Activated T-helper 1 cell treated with anti-CD3 and anti-CD28 coated beads, Interleukin-12 subunit alpha, Interleukin-12 subunit beta, Interleukin-2, Interleukin-4 antibody, amounts not matched to agents 30 ng/mL and 10 ng/mL and 1 ng/mL, durations not matched to agents 14 hours and 24 hours and 36 hours (primary cell): Measurements from ENCODE around the gene OR10G8. TPM values are rescaled to one million over a fixed set of nuclear protein-coding genes. Genes with fewer than 3 reads are reported as not detected.

Experiments
- DNase-seq: peaks from one replicate; pipeline ENCODE4 v3.0.0; 2021; ENCODE audit warnings: low spot score
- H3K27ac Mint-ChIP-seq: one replicate; pipeline ENCODE4 v1.8.0; 2021; ENCODE audit warnings: mild to moderate bottlenecking, mixed read lengths
- H3K27me3 Mint-ChIP-seq: one replicate; pipeline ENCODE4 v1.8.0; 2022; ENCODE audit warnings: mild to moderate bottlenecking, moderate library complexity, mixed read lengths; ENCODE audit not compliant: insufficient read depth
- H3K36me3 Mint-ChIP-seq: one replicate; pipeline ENCODE4 v1.8.0; 2021; ENCODE audit warnings: low read depth, mixed read lengths
- H3K4me1 Mint-ChIP-seq: one replicate; pipeline ENCODE4 v1.8.0; 2021; ENCODE audit warnings: low read depth, mixed read lengths
- H3K4me3 Mint-ChIP-seq: one replicate; pipeline ENCODE4 v1.8.0; 2021; ENCODE audit warnings: mild to moderate bottlenecking, moderate library complexity, mixed read lengths
- H3K9me3 Mint-ChIP-seq: one replicate; pipeline ENCODE4 v1.8.0; 2021; ENCODE audit warnings: mixed read lengths
- intact Hi-C: fragments of 100-400 bp; cut with micrococcal nuclease; formaldehyde crosslinking; loops from one replicate; pipeline ENCODE4 v1.15.1; 2024
- total RNA-seq: library from RNA; stranded (reverse); gene quantifications from 2 replicates; pipeline ENCODE4 v1.2.3, GENCODE V29; 2022

The OR10G8 gene
- total RNA-seq, 1 donor from 2014 or later = not detected

- H3K4me3 Mint-ChIP-seq = peak overlapping the region; percentile 41
- intact Hi-C loops = loop anchor here (2.0 to 5.0 kb wide), 4 partner anchors 327 to 517 kb away; partner anchors contain the start of gene ZNF202
Measured at GRCh38 chr11:124069429-124070401, 43.1 kb downstream of the OR10G8 start.

DNA sequence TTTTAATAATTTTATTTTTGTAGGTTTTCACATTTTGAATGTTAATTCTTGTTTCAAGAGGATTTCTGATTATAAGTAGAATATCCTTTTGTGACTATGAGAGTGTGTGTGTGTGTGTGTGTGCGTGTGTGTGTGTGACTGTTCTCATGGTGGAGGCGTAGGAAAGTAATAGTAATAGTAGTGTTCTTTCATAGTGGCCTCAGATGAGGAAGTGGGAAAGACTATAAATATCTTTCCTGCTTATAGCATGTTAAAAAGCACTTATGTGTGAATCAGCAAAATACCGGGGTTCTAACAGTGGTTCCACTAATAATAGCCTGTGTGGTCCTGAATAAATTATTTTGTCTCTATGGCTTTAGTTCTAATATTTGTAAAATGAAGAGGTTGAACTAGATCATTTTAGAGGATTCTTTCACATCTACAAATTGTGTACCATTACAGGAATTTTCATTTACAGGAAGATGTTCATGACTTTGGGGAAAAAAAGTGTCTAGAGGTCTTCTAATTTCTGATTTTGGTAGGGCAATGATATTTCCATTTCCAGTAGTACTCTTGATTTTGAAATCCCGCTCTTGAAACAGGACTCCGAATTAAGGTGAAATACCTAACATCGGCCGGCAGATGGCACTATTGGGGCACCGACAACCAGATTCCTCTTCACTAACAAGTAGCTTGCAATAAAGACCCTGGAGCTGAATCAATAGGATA, 44.5 kb downstream of the OR10G8 start:
- Mint-ChIP-seq H3K27ac (peak overlapping the region; percentile 63), H3K36me3 (no peaks in the 10 kb centered on the region), H3K4me3 (peak overlapping the region; percentile 6), H3K27me3 (peaks cover 14% of the 10 kb centered on the region), H3K4me1 (peaks cover 24% of the 10 kb centered on the region), H3K9me3 (no peaks in the 10 kb centered on the region)
- intact Hi-C loops = loop anchor here (1.0 to 2.0 kb wide), 4 partner anchors 44 to 516 kb away; partner anchors contain the start of gene VWA5A
- DNase-seq = peak; percentile 41

More at GRCh38 chr11:124069429-124070401, 43.1 kb downstream of the OR10G8 start:
- H3K27me3 Mint-ChIP-seq = peaks cover 14% of the 10 kb centered on the region
- H3K27ac Mint-ChIP-seq = no peak overlapping the region
- peak; percentile 38 for DNase-seq
- no peaks in the 10 kb centered on the region for H3K9me3 Mint-ChIP-seq
- H3K4me1 Mint-ChIP-seq = peaks cover 24% of the 10 kb centered on the region
- no peaks in the 10 kb centered on the region for H3K36me3 Mint-ChIP-seq

DNA sequence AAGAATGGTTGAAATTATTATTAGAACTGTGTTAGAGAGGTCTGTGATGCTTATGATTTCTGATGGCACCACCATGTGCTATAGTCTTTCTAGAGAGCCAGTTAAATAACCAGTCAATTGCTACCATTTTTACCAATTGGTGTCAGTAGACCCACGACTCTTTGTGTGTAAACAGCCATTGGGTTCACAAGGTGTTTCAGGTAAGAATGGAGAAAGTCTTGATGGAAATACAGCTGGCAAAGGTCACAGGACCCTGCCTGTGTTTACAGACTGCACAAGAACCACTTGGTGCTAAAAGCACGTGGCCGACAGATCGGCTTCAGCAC, 45.0 kb downstream of the OR10G8 start:
- peaks cover 24% of the 10 kb centered on the region for H3K4me1 Mint-ChIP-seq
- H3K27ac Mint-ChIP-seq = no peak overlapping the region
- peaks cover 16% of the 10 kb centered on the region for H3K27me3 Mint-ChIP-seq
- H3K36me3 Mint-ChIP-seq = no peaks in the 10 kb centered on the region
- H3K4me3 Mint-ChIP-seq = no peak overlapping the region
- intact Hi-C loops = loop anchor here (1.0 to 2.0 kb wide), 4 partner anchors 44 to 515 kb away; partner anchors contain the start of gene VWA5A
- no peaks in the 10 kb centered on the region for H3K9me3 Mint-ChIP-seq
- no peak for DNase-seq

- H3K4me1 Mint-ChIP-seq = peaks cover 24% of the 10 kb centered on the region
- H3K27me3 Mint-ChIP-seq = peaks cover 19% of the 10 kb centered on the region
- no peaks in the 10 kb centered on the region for H3K9me3 Mint-ChIP-seq
- H3K36me3 Mint-ChIP-seq = no peaks in the 10 kb centered on the region
- H3K27ac Mint-ChIP-seq = no peak overlapping the region
- no peak overlapping the region for H3K4me3 Mint-ChIP-seq
- intact Hi-C loops = no loop called here
- no peak for DNase-seq
Measured at GRCh38 chr11:124072147-124072546, 45.5 kb downstream of the OR10G8 start.

DNA sequence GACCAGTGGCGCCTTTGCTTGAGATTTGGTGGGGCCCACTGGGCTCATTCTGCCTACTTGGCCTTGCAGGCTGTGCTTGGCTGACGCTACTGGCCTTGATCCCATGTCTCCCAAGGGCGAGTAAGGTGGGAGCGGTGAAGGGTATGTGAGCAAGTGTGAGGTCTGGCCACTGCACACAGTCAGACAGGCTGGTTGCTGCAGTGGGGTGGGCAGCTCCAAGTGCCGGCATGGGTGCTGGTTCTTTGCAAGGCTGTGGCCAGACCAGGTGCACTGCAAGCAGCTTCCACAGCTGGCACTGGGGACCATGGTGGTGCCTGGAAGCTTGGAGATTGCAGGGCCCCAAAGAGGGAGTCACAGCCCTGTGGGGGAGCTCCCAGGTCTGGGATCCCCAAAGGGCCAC, 48.0 kb downstream of the OR10G8 start:
- Mint-ChIP-seq H3K9me3 (no peaks in the 10 kb centered on the region), H3K4me1 (peaks cover 14% of the 10 kb centered on the region), H3K27me3 (peaks cover 20% of the 10 kb centered on the region), H3K36me3 (no peaks in the 10 kb centered on the region), H3K4me3 (no peak overlapping the region), H3K27ac (no peak overlapping the region)
- intact Hi-C loops = no loop called here
- DNase-seq = no peak

DNA sequence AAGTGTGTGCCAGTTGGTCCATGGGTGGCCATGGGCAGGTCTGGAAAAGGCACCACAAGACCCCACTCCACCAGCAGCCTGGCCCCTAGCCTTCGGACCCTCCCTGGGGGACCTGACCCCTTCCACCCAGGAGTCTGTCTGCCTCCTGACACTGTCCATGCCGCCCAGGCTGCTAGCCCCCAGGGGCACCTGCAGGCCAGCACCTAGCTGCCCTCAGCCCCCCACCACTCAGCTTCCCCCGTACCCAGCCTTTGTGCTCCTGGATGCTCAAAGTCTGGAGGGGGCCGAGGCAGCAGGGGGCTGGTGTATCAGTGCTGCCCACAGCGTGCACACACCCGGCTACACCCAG, 48.9 kb downstream of the OR10G8 start:
- H3K9me3 Mint-ChIP-seq = no peaks in the 10 kb centered on the region
- H3K36me3 Mint-ChIP-seq = no peaks in the 10 kb centered on the region
- no peak for DNase-seq
- no peak overlapping the region for H3K27ac Mint-ChIP-seq
- intact Hi-C loops = no loop called here
- H3K27me3 Mint-ChIP-seq = peaks cover 20% of the 10 kb centered on the region
- H3K4me3 Mint-ChIP-seq = no peak overlapping the region
- H3K4me1 Mint-ChIP-seq = peaks cover 8% of the 10 kb centered on the region

DNA sequence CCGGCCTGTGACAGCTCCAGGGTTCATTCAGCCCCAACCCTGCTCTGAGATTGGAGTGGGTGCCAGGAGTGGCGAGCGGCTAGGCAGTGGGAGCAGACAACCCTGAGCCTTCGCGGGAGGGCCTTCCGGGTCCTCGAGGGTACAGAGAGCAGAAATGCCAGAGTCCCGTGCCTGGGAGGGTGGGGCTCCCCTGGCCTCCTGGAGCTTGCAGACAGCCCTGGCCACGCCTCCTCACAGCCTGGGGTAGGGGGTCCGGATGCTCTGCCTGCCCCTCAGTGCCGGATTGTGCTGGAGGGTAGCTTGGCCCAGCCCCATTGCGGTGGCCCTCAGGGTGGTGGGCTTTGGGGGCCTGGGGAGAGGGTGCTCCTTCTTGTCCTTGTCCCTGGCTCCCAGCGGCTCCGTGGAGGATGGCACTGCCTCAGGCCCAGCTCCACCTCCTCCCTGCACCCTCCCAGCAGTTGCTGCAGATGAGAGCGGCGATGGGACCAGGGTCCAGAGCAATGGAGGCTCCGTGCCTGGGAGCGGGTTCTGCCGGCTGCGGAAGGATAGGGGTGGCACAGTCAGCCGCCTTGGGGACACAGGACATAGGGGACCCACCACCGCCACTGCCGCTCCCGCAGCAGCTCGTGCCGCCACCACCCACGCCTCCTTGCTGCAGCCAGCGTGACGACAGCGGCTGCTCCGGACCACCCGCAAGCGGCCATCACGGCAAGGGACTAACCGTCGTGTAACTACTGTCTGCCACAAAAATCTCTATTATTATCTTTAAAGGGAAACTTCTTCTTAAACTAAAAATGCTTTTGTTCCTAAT, 49.4 kb downstream of the OR10G8 start:
- Mint-ChIP-seq H3K4me3 (peak overlapping the region; percentile 39), H3K4me1 (peaks cover 3% of the 10 kb centered on the region), H3K36me3 (no peaks in the 10 kb centered on the region), H3K27me3 (peaks cover 20% of the 10 kb centered on the region), H3K27ac (no peak overlapping the region), H3K9me3 (no peaks in the 10 kb centered on the region)
- no peak for DNase-seq
- intact Hi-C loops = no loop called here

- intact Hi-C loops = no loop called here
- H3K4me1 Mint-ChIP-seq = no peaks in the 10 kb centered on the region
- no peaks in the 10 kb centered on the region for H3K9me3 Mint-ChIP-seq
- H3K36me3 Mint-ChIP-seq = no peaks in the 10 kb centered on the region
- no peak overlapping the region for H3K4me3 Mint-ChIP-seq
- H3K27ac Mint-ChIP-seq = no peak overlapping the region
- peaks cover 21% of the 10 kb centered on the region for H3K27me3 Mint-ChIP-seq
- no peak for DNase-seq
Measured at GRCh38 chr11:124077266-124077665, 50.7 kb downstream of the OR10G8 start.

DNA sequence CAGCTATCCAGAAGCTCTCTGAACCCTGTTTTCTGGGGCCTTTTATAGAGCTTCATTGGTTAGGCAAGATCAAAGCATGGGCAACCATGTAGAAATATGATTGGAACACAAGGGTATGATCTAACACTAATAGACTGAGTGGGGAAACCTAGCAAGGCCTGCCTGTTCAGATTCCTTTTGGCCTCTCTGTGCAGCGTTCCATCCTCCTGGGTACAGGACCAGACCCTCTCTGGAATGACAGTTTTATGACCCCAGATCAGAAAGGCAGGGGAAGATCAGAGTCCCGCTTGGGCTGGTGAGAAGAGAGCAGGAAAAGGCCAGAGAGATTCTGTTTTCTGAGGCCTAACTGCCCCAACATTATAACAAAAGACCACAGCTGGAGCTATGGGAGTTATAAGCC, 52.0 kb downstream of the OR10G8 start:
- intact Hi-C loops = no loop called here
- no peaks in the 10 kb centered on the region for H3K9me3 Mint-ChIP-seq
- peaks cover 24% of the 10 kb centered on the region for H3K27me3 Mint-ChIP-seq
- no peaks in the 10 kb centered on the region for H3K36me3 Mint-ChIP-seq
- DNase-seq = no peak
- no peak overlapping the region for H3K4me3 Mint-ChIP-seq
- no peak overlapping the region for H3K27ac Mint-ChIP-seq
- no peaks in the 10 kb centered on the region for H3K4me1 Mint-ChIP-seq

- H3K9me3 Mint-ChIP-seq = no peaks in the 10 kb centered on the region
- no peaks in the 10 kb centered on the region for H3K4me1 Mint-ChIP-seq
- DNase-seq = no peak
- intact Hi-C loops = no loop called here
- H3K4me3 Mint-ChIP-seq = no peak overlapping the region
- no peak overlapping the region for H3K27ac Mint-ChIP-seq
- no peaks in the 10 kb centered on the region for H3K36me3 Mint-ChIP-seq
- H3K27me3 Mint-ChIP-seq = peaks cover 27% of the 10 kb centered on the region
Measured at GRCh38 chr11:124079631-124080326, 53.2 kb downstream of the OR10G8 start.
